HEK293T (cell line): ENCODE results near the gene SLC4A8.
"Not testable (repeated sequence)": the region's sequence is repeated elsewhere in the genome, so short reads cannot be mapped to it uniquely, and the experiment has no call there.

Source experiments
- CTCF ChIA-PET: fragments of 350-600 bp; formaldehyde crosslinking; extraction: SDS; loops from one replicate; lab custom pipeline; 2021; ENCODE audit warnings: antibody characterized with exemption, inconsistent platforms; lab: Yijun Ruan, JAX
- POLR2A ChIA-PET: fragments of 350-600 bp; formaldehyde crosslinking; extraction: SDS; loops from one replicate; lab custom pipeline; 2020; ENCODE audit warnings: antibody characterized with exemption, inconsistent platforms; lab: Yijun Ruan, JAX
- DNase-seq: peaks from one replicate; pipeline ENCODE4 v3.0.0; 2012; ENCODE audit warnings: mixed read lengths; ENCODE audit errors: extremely low spot score
- ARNT ChIP-seq: fragments of 450-650 bp; IDR thresholded peaks from 2 replicates; pipeline ENCODE4 v1.6.1; 2017; ENCODE audit warnings: mild to moderate bottlenecking
- BHLHE40 ChIP-seq: fragments of 450-650 bp; IDR thresholded peaks from 2 replicates; pipeline ENCODE4 v1.6.1; 2016; ENCODE audit warnings: mild to moderate bottlenecking, moderate library complexity, borderline replicate concordance
- CTBP1 ChIP-seq: fragments of 450-650 bp; IDR thresholded peaks from 2 replicates; pipeline ENCODE4 v1.6.1; 2016; ENCODE audit warnings: borderline replicate concordance
- ELF4 ChIP-seq: fragments of 450-650 bp; IDR thresholded peaks from 2 replicates; pipeline ENCODE4 v1.6.1; 2017; ENCODE audit warnings: antibody characterized with exemption
- FOXA1 ChIP-seq: fragments of 450-650 bp; IDR thresholded peaks from 2 replicates; pipeline ENCODE4 v1.6.1; 2016; ENCODE audit warnings: mild to moderate bottlenecking
- FOXK2 ChIP-seq: fragments of 450-650 bp; IDR thresholded peaks from 2 replicates; pipeline ENCODE4 v1.6.1; 2016; ENCODE audit warnings: mild to moderate bottlenecking
- FOXM1 ChIP-seq: fragments of 450-650 bp; IDR thresholded peaks from 2 replicates; pipeline ENCODE4 v1.6.1; 2017; ENCODE audit warnings: mild to moderate bottlenecking, borderline replicate concordance
- HDGF ChIP-seq: fragments of 450-650 bp; IDR thresholded peaks from 2 replicates; pipeline ENCODE4 v1.6.1; 2017; ENCODE audit warnings: antibody characterized with exemption, borderline replicate concordance
- L3MBTL2 ChIP-seq: fragments of 450-650 bp; conservative IDR thresholded peaks from 2 replicates; pipeline ENCODE4 v1.6.1; 2016; ENCODE audit warnings: mild to moderate bottlenecking
- LEF1 ChIP-seq: fragments of 450-650 bp; IDR thresholded peaks from 2 replicates; pipeline ENCODE4 v1.6.1; 2017; ENCODE audit warnings: mild to moderate bottlenecking, borderline replicate concordance
- NFRKB ChIP-seq: fragments of 450-650 bp; IDR thresholded peaks from 2 replicates; pipeline ENCODE4 v1.6.1; 2016; ENCODE audit warnings: mild to moderate bottlenecking, moderate library complexity
- SP1 ChIP-seq: fragments of 450-650 bp; IDR thresholded peaks from 2 replicates; pipeline ENCODE4 v1.6.1; 2017
- SUZ12 ChIP-seq: fragments of 450-650 bp; IDR thresholded peaks from 2 replicates; pipeline ENCODE4 v1.6.1; 2016; ENCODE audit warnings: mild to moderate bottlenecking
- TARDBP ChIP-seq: fragments of 450-650 bp; IDR thresholded peaks from 2 replicates; pipeline ENCODE4 v1.6.1; 2016
- ZNF384 ChIP-seq: fragments of 450-650 bp; IDR thresholded peaks from 2 replicates; pipeline ENCODE4 v1.6.1; 2016
- TF ChIP-seq, protein P1 (sequence below): fragments of 450-650 bp; IDR thresholded peaks from 2 replicates; pipeline ENCODE4 v1.6.1; 2016

The SLC4A8 gene

GRCh38 chr12:51450806-51451205 lies 26.2 kb downstream of the SLC4A8 start:
- no peak for TF ChIP-seq LEF1
- ChIA-PET CTCF (no interaction called here), POLR2A (no interaction called here)
- DNase-seq: no peak

DNA sequence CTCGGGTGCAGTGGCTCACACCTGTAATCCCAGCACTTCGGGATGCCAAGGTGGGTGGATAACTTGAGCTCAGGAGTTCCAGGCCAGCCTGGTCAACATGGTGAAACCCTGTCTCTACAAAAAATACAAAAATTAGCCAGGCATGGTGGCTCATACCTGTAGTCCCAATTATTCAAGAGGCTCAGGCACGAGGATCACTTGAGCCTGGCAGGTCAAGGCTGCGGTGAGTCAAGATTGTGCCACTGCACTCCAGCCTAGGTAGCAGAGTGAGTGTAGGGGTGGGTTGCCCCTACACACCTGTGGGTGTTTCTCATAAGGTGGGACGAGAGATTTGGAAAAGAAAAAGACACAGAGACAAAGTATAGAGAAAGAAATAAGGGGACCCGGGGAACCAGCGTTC lies 29.4 kb downstream of the SLC4A8 start:
- DNase-seq, POLR2A ChIA-PET, CTCF ChIA-PET: not testable (repeated sequence)

- DNase-seq, POLR2A ChIA-PET, CTCF ChIA-PET: not testable (repeated sequence)
These were observed 30.4 kb downstream of the SLC4A8 start for GRCh38 chr12:51455050-51455449.

GRCh38 chr12:51458635-51459034 lies 34.0 kb downstream of the SLC4A8 start:
- ChIA-PET CTCF (no interaction called here), POLR2A (no interaction called here)
- DNase-seq: no peak
- no peak for TF ChIP-seq FOXK2

DNA sequence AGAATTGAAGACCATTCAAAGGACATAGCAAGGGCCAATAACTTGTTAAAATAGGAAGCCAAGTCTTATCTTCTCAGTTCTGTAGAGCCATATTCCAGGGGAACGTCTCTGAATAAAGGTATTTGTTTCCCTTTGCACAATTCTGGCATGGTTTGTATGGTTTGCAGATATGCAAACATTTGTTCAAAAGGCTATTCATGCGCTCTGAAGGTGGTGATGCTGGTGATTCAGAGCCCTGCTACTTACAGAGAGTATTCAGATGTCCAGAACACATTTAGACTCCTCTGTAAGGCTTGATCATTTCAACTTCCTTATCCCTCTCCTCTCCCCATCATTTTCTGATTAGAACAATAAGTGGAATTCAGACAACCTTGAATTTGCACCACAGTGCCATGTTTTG lies 35.9 kb downstream of the SLC4A8 start:
- DNase-seq: no peak
- TF ChIP-seq NFRKB (no peak), ELF4 (no peak), CTBP1 (no peak), SUZ12 (no peak), ZNF384 (no peak), LEF1 (no peak), TARDBP (no peak), FOXA1 (no peak), BHLHE40 (no peak)
- POLR2A ChIA-PET: no interaction called here
- CTCF ChIA-PET: no interaction called here

- TF ChIP-seq TARDBP (no peak), HDGF (no peak), CTBP1 (no peak), SUZ12 (no peak), BHLHE40 (no peak), ARNT (no peak), SP1 (no peak), FOXK2 (no peak), NFRKB (no peak), FOXA1 (no peak)
- TF ChIP-seq, protein P1, sequence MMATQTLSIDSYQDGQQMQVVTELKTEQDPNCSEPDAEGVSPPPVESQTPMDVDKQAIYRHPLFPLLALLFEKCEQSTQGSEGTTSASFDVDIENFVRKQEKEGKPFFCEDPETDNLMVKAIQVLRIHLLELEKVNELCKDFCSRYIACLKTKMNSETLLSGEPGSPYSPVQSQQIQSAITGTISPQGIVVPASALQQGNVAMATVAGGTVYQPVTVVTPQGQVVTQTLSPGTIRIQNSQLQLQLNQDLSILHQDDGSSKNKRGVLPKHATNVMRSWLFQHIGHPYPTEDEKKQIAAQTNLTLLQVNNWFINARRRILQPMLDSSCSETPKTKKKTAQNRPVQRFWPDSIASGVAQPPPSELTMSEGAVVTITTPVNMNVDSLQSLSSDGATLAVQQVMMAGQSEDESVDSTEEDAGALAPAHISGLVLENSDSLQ: no peak
- ChIA-PET CTCF (no interaction called here), POLR2A (no interaction called here)
- DNase-seq: no peak
These were observed 40.9 kb downstream of the SLC4A8 start for GRCh38 chr12:51465491-51465890.

- TF ChIP-seq ZNF384: no peak
- no peak for TF ChIP-seq ELF4
- TF ChIP-seq SUZ12: no peak
- TF ChIP-seq TARDBP: no peak
- TF ChIP-seq, protein P1: no peak
- no peak for TF ChIP-seq HDGF
- TF ChIP-seq LEF1: no peak
- TF ChIP-seq ARNT: no peak
- no peak for TF ChIP-seq SP1
- TF ChIP-seq BHLHE40: no peak
- TF ChIP-seq FOXM1: no peak
- no peak for TF ChIP-seq CTBP1
- no peak for TF ChIP-seq L3MBTL2
- no peak for TF ChIP-seq FOXA1
- TF ChIP-seq NFRKB: no peak
- no peak for TF ChIP-seq FOXK2
- no peak for DNase-seq
- POLR2A ChIA-PET: no interaction called here
- CTCF ChIA-PET: no interaction called here
These were observed 45.5 kb downstream of the SLC4A8 start for GRCh38 chr12:51470116-51470515.

GRCh38 chr12:51471111-51471864 lies 46.7 kb downstream of the SLC4A8 start:
- POLR2A ChIA-PET: no interaction called here
- no peak for DNase-seq
- CTCF ChIA-PET: no interaction called here
- TF ChIP-seq FOXM1 (no peak), HDGF (no peak), ELF4 (no peak), CTBP1 (no peak), SUZ12 (no peak), ZNF384 (no peak), SP1 (no peak), TARDBP (no peak), BHLHE40 (no peak), FOXA1 (no peak), ARNT (no peak), FOXK2 (no peak), NFRKB (no peak)
